SJCRH30 (cell line): ENCODE results near the gene CCDC59. TPM values are rescaled to one million over a fixed set of nuclear protein-coding genes. Genes with fewer than 3 reads are reported as not detected.

Experiments
- DNase-seq, 2 experiments: peaks; one replicate each; pipeline ENCODE4 v3.0.0-alpha.2; 2015 to 2020
- H3K27ac ChIP-seq: fragments of 250-450 bp; sonication (Bioruptor Pico); 2 replicates; pipeline ENCODE4 v1.5.1; 2020; ENCODE audit warnings: mild to moderate bottlenecking, moderate library complexity
- H3K27me3 ChIP-seq: fragments of 250-450 bp; sonication (Bioruptor Pico); 2 replicates; pipeline ENCODE4 v1.5.1; 2020; ENCODE audit warnings: mild to moderate bottlenecking, moderate library complexity
- H3K36me3 ChIP-seq: fragments of 250-450 bp; sonication (Bioruptor Pico); 2 replicates; pipeline ENCODE4 v1.5.1; 2020; ENCODE audit warnings: mild to moderate bottlenecking, moderate library complexity
- H3K4me1 ChIP-seq: fragments of 250-450 bp; sonication (Bioruptor Pico); 2 replicates; pipeline ENCODE4 v1.5.1; 2020; ENCODE audit warnings: mild to moderate bottlenecking, moderate library complexity
- H3K4me3 ChIP-seq: fragments of 250-450 bp; sonication (Bioruptor Pico); 2 replicates; pipeline ENCODE4 v1.5.1; 2020; ENCODE audit warnings: mild to moderate bottlenecking, moderate library complexity
- H3K9me3 ChIP-seq: fragments of 250-450 bp; sonication (Bioruptor Pico); replicated peaks from 2 replicates; pipeline ENCODE4 v1.5.1; 2020; ENCODE audit warnings: mild to moderate bottlenecking, moderate library complexity
- total RNA-seq: library from RNA; depleted of rRNA; stranded (reverse); fragments of >200 nt; shearing (Covaris generic); gene quantifications from 2 replicates; pipeline ENCODE4 v1.2.3, GENCODE V29; 2014; rRNA removed

The CCDC59 gene
- total RNA-seq, 1 experiment from 2014 or later: 78.1 TPM

GRCh38 chr12:82351390-82351789 lies 6.8 kb downstream of the CCDC59 start:
- Histone ChIP-seq H3K27ac (no peak overlapping the region), H3K36me3 (peaks cover 36% of the 10 kb centered on the region), H3K9me3 (no peaks in the 10 kb centered on the region), H3K4me3 (no peak overlapping the region), H3K4me1 (no peaks in the 10 kb centered on the region), H3K27me3 (no peaks in the 10 kb centered on the region)
- DNase-seq: no peak

DNA sequence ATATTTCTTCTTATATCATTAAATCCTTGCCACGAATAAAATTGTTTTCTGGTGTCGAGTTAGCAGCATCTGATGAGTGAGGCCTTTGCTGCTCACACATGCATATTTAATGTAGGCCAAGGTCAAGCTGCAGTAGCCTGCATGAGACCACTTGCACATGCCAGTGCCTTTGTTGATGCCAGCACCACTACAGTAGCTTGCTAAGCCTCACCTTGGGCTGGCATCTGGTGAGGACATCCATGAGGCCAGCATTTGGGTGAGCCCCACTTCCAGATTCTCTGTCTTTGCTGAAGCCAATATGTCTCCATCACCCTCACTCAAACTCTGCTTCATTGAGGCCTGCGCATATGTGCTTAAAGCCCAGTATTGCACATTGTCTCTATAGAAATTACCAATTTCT lies 8.0 kb downstream of the CCDC59 start:
- Histone ChIP-seq H3K27me3 (no peaks in the 10 kb centered on the region), H3K4me1 (no peaks in the 10 kb centered on the region), H3K9me3 (no peaks in the 10 kb centered on the region), H3K27ac (no peak overlapping the region), H3K36me3 (peaks cover 27% of the 10 kb centered on the region), H3K4me3 (no peak overlapping the region)
- no peak for DNase-seq

- no peaks in the 10 kb centered on the region for H3K36me3 ChIP-seq
- H3K4me3 ChIP-seq: no peak overlapping the region
- H3K27ac ChIP-seq: no peak overlapping the region
- H3K27me3 ChIP-seq: no peaks in the 10 kb centered on the region
- no peaks in the 10 kb centered on the region for H3K4me1 ChIP-seq
- DNase-seq: peak in 1 of 2 experiments; percentile 20
- no peaks in the 10 kb centered on the region for H3K9me3 ChIP-seq
These were observed 28.7 kb downstream of the CCDC59 start for GRCh38 chr12:82329508-82329907.

GRCh38 chr12:82327861-82328260 lies 30.3 kb downstream of the CCDC59 start:
- H3K9me3 ChIP-seq: no peaks in the 10 kb centered on the region
- no peak overlapping the region for H3K27ac ChIP-seq

DNA sequence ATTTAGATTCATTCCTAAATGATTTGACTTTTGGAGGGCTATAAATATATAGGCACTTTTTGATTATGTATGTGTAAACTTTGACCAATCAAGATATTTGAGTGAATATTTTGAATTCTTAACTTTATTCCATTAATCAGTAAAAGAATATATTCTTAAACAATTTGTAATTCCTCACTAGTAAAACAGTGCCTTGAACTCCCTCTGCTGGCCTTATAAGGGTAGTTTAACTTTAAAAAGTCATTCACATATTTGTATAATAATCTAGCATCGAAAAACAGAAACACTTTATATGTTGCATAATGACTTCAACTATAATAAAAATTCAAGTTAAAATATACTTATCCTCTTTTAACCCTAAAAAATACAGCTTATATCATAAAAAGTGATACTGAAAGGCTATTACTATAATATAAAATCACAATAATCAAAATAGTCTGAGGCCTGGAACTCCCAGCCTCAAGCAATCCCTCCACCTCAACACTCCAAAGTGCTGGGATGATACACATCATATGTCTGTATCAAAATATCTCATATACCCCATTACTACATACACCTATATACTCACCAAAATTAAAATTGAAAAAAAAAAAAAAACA lies 31.2 kb downstream of the CCDC59 start:
- DNase-seq: peak in 1 of 2 experiments; percentile 45
- Histone ChIP-seq H3K4me1 (no peaks in the 10 kb centered on the region), H3K27me3 (no peaks in the 10 kb centered on the region), H3K9me3 (no peaks in the 10 kb centered on the region), H3K27ac (no peak overlapping the region), H3K4me3 (no peak overlapping the region), H3K36me3 (no peaks in the 10 kb centered on the region)

More at GRCh38 chr12:82327861-82328260, 30.3 kb downstream of the CCDC59 start:
- Histone ChIP-seq H3K27me3 (no peaks in the 10 kb centered on the region), H3K4me3 (no peak overlapping the region), H3K4me1 (no peaks in the 10 kb centered on the region), H3K36me3 (no peaks in the 10 kb centered on the region)
- no peak for DNase-seq

DNA sequence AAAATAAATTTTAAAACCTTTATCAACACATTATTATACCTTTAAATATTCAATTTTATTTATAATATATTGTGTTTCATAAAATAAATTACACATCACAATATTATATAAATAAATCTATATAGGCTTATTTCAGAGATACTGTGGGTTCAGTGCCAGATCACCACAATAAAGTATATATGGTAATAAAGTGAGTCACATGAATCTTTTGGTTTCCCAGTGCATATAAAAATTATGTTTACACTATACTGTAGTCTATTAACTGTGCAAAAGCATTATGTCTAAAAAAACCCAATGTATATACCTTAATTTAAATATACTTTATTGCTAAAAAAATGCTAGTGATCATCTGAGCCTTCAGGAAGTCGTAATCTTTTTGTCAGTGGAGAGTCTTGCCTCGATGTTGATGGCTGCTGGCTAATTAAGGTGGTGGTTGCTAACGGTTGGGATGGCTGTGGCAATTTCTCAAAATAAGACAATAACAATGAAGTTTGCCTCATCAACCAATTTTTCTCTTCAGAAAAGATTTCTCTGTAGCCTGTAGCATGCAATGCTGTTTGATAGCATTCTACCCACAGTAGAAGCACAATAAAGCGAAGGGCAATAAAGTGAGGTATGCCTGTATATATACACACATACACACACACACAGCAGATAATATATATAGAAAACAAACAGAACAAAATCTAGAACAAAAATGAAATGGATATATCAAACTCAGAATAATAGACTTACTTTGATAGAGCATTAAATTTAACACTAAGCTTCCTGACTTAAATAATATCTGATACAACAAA lies 32.4 kb downstream of the CCDC59 start:
- Histone ChIP-seq H3K9me3 (no peaks in the 10 kb centered on the region), H3K27ac (no peak overlapping the region), H3K4me1 (no peaks in the 10 kb centered on the region), H3K4me3 (no peak overlapping the region), H3K27me3 (no peaks in the 10 kb centered on the region), H3K36me3 (no peaks in the 10 kb centered on the region)
- no peak for DNase-seq

- H3K27me3 ChIP-seq: no peaks in the 10 kb centered on the region
- H3K4me3 ChIP-seq: no peak overlapping the region
- DNase-seq: no peak
- H3K4me1 ChIP-seq: no peaks in the 10 kb centered on the region
- H3K27ac ChIP-seq: no peak overlapping the region
- no peaks in the 10 kb centered on the region for H3K9me3 ChIP-seq
- H3K36me3 ChIP-seq: no peaks in the 10 kb centered on the region
These were observed 38.9 kb downstream of the CCDC59 start for GRCh38 chr12:82319276-82319675.

GRCh38 chr12:82314406-82314892 lies 43.7 kb downstream of the CCDC59 start:
- Histone ChIP-seq H3K27ac (no peak overlapping the region), H3K27me3 (no peaks in the 10 kb centered on the region), H3K9me3 (no peaks in the 10 kb centered on the region), H3K4me3 (no peak overlapping the region), H3K4me1 (no peaks in the 10 kb centered on the region), H3K36me3 (no peaks in the 10 kb centered on the region)
- DNase-seq: peak; percentile 8 to 30

Other genes with a start within 250 kb of the CCDC59 start
- gene METTL25, start 142 bp upstream of the CCDC59 start, total RNA-seq: 9.1 and 9.2 TPM in 2 replicates